ENCODE results near the gene SKIC8.

The SKIC8 gene

GRCh38 chr15:78291052-78291451, 8.4 kb downstream of the SKIC8 start:
- no peak for DNase-seq (ENCODE audit: low read depth)

DNA sequence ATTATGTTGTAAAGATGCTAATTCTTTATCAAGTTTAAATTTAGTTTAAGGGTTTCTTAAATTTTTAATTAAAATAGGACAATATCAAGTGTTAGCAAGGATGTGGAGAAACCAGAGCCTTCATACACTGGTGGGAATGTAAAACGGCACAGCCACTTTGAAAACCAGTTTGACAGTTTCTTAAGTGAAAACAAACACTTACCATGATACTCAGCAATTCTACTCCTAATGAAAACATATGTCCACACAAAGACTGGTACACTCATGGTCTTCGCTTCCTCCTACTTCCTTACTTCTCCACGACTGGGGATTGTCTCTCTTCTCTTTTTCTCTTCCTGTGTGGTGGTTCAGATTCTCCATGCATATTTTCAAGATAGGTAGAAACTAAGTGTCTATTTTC, 9.2 kb downstream of the SKIC8 start:
- DNase-seq (ENCODE audit: low read depth) = no peak

DNA sequence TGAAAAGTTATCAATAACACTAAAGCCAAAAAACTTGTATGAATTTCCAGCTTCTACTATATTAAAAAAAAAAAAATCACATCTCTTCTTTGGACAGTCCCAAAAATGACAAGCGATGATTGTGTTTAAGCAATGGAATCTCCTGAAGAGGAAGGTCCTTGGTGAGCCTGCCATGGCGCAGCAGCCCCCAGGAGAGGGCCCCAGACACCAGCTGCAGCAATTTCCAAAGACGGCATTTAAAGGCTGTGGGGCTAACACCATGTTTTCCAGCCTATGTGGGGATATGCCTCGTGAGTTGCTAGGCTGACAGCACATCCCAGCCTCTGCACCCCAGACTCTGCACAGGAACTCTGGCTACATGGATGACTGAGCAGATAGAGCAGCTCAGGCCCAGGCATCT, 14.7 kb downstream of the SKIC8 start:
- no peak for DNase-seq (ENCODE audit: low read depth)

DNA sequence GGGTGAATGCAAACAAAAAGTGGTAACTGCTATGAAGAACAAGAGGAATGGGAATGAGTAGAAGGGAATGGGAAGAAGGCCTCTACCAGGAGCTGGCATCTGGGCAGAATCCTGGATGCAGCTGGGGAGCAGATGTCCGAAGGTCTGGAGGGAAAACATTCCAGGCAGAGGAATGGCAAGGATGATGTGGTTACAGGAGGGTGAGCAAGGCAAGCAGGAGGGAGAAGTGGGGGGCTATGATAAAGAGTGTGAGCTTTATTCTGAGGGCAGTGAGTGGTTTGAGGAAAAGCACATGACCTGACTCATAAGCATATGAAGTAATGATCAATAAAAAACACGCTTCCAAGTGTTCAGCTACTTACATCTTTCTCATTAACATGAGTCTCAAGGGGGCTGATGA, 17.1 kb downstream of the SKIC8 start:
- DNase-seq (ENCODE audit: low read depth) = no peak

- DNase-seq (ENCODE audit: low read depth) = no peak
Measured at GRCh38 chr15:78280319-78281072, 18.9 kb downstream of the SKIC8 start.

GRCh38 chr15:78276064-78276943, 23.1 kb downstream of the SKIC8 start:
- DNase-seq (ENCODE audit: low read depth) = no peak

DNA sequence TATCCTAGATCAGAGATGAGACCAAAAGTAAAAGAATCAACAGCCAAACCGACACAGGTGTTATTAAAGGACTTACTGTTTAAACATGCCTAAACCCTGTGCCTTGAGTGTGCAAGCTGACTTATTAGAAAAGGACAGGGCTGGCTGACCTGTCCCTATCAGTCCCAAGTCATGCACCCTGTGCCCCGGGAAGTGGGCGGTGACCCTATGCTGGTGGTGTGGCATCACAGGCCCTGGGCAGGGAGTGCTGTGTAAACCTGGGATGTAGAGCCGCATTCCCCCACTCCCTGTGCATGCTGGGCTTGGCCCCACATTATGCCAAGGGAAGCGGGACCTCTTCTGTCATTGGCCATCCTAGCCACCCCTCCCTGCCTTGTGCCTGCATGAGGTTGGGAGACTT, 24.4 kb downstream of the SKIC8 start:
- DNase-seq (ENCODE audit: low read depth) = no peak

- no peak for DNase-seq (ENCODE audit: low read depth)
Measured at GRCh38 chr15:78272776-78273175, 26.6 kb downstream of the SKIC8 start.

GRCh38 chr15:78272316-78272715, 27.1 kb downstream of the SKIC8 start:
- no peak for DNase-seq (ENCODE audit: low read depth)

DNA sequence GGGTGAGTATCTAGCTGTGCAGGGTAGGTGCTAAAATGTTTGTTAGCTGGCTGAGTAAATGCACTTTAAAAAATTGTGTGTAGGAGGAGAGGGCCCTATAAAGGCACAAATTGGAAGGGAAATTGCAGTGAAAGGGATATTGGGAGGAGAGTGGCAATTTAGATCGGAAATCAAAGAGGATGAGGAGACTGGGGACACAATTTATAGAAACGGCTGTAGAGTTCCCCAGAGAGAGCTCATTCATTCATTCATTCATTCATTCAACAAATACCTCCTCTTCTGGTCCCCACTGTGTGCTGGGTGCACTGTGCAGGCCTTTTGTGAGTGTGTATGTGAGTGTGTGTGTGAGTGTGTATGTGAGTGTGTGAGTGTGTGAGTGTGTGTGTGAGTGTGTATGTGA, 32.6 kb downstream of the SKIC8 start:
- DNase-seq (ENCODE audit: low read depth) = no peak

DNA sequence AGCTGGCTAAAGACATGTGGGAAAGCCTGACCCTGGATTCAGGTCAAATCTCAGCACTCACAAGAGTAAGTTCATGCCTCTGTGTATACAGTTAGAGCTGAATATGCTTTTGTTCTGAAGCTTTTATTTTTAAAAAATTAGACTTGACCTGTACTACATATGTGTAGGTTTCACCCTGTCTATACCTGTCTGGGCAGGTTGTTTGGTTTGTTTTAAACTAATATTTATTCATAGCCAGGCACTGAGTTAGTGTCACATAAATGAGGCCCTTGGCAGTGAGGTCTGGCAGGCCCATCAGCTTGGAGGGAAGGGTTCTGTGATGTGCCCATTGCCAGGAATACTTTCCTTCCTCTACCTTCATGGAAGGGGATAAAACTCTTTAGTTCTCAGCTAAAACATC, 33.2 kb downstream of the SKIC8 start:
- DNase-seq (ENCODE audit: low read depth) = no peak

GRCh38 chr15:78265752-78266224, 33.6 kb downstream of the SKIC8 start:
- DNase-seq (ENCODE audit: low read depth) = no peak

DNA sequence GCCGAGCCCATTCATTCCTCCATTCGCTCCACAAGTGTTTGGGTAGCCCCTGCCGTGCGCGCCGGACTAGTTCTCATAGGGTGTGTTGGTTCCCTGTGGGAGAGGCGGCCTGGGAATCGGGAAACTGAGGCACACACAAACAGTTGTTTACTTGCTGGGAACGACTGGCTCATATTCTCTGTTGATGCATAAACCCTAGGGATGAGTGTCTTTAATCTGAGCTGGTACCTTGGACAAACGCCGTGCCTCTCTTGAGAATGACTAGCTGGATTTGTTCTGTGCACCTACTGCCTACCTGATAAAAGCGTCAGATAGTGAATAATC, 34.3 kb downstream of the SKIC8 start:
- no peak for DNase-seq (ENCODE audit: low read depth)

- DNase-seq (ENCODE audit: low read depth) = peak; percentile 34
Measured at GRCh38 chr15:78264304-78265136, 34.9 kb downstream of the SKIC8 start, which contains the start of gene DNAJA4. TSS of gene DNAJA4 (plus strand) at chr15:78264562. CDS start at chr15:78264764, 202 bp downstream.

GRCh38 chr15:78263907-78264303, 35.5 kb downstream of the SKIC8 start:
- DNase-seq (ENCODE audit: low read depth) = no peak

- no peak for DNase-seq (ENCODE audit: low read depth)
Measured at GRCh38 chr15:78263351-78263781, 36.0 kb downstream of the SKIC8 start.

DNA sequence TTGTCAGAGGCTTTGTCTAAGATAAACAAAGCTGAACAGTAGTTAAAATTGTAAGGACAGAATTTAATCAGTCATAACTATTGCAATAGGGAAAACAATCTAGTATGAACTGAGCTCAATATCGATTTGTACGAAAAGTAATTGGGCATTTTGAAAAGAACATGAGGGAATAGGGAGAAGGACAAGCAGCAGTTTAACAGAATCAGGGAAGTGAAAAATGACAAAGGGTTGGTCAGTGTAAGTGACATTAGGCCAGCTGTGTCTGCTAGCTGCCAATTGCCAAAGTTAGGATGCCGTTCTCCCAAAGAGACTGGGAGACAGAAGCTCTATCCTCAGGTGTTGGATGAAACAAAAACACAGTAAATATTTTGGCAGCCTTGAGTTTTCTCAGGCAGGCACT, 38.3 kb downstream of the SKIC8 start:
- no peak for DNase-seq (ENCODE audit: low read depth)

DNA sequence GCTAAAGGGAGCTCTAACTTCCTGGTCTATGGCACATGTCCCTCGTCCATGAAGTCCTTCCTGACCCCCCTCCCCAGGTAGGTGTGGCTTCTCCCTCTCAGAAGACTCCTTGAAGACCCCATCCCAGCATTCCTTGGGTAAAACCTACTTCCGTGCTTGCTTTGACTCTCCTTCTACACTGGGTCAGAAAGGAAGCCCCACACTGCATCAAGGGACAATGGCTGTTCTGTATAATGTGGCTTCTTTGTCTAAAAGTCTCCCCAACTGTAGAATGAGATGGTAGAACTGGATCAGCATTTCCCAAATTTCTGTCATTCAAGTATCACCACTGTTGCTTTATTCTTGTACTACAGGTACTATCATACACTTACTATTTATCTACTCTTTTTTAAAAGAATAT, 38.9 kb downstream of the SKIC8 start:
- no peak for DNase-seq (ENCODE audit: low read depth)

GRCh38 chr15:78259232-78259631, 40.2 kb downstream of the SKIC8 start:
- DNase-seq (ENCODE audit: low read depth) = no peak

DNA sequence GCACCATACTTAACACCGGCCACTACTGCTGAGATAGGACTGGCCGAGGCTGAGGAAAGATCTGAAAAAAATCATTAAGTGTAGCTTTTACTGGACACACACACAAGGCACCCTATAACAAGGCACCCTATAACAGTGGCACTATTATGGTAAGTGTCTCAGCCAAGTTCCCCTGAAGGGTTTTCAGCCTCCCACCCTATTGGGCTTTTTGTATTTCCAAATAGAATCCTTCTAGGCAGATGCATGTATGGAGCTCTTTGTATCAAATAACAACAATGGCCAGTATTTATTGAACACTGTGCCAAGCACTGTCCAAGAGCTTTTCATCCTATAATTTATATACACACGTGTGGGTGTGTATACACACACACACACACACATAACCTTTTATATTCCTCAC, 41.7 kb downstream of the SKIC8 start:
- DNase-seq (ENCODE audit: low read depth) = no peak

GRCh38 chr15:78256044-78256437, 43.4 kb downstream of the SKIC8 start:
- no peak for DNase-seq (ENCODE audit: low read depth)

DNA sequence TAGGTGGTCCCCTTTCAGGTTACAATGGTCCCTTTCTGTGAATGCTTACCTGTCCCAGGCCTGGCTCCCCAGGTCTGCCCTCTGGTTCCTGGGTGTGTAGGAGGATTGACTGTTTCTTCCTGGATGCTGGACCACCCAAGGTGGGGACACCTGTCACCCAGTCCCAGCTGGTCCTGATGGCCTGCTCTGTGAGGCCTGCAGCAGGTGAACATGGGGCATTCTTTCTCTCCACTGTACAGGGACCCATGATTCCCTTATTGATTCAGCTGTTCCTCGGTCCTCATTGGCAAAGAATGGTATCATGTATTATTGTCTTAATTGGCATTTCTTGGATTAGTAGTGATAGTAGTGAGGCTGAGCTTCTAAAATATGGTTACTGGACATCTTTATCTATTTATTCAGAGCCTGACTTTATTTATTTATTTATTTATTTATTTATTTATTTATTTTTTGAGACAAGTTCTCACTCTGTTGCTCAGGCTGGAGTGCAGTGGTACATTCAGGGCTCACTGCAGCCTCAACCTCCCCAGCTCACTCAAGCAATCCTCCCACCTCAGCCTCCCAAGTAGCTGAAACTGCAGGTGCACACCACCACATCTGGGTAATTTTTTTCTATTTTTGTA, 43.9 kb downstream of the SKIC8 start:
- DNase-seq (ENCODE audit: low read depth) = no peak
